Suppressor macrophage treated with lipopolysaccharide for 4 hours (primary cell): ENCODE measurements around the gene XPNPEP2.
"Not testable (repeated sequence)": the region's sequence is repeated elsewhere in the genome, so short reads cannot be mapped to it uniquely, and the experiment has no call there.

Experiments used
- DNase-seq: peaks from one replicate; pipeline ENCODE4 v3.0.0-alpha.2; 2020

The XPNPEP2 gene

DNA sequence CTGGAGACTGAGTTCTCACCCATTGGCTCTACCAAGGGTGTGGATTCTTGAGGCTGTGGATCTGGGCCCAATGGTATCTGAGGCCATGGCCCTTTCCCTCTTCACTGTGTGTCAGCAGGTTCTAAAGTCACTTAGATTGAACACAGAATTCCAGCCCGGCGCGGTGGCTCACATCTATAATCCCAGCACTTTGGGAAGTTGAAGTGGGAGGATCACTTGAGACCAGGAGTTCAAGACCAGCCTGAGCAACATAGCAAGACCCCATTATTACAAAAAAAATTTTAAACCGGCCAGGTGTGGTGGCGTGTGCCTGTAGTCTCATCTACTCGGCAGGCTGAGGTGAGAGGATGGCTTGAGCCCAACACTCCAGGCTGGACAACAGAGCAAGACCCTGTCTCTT, 18.0 kb upstream of the XPNPEP2 start:
- no peak for DNase-seq

DNA sequence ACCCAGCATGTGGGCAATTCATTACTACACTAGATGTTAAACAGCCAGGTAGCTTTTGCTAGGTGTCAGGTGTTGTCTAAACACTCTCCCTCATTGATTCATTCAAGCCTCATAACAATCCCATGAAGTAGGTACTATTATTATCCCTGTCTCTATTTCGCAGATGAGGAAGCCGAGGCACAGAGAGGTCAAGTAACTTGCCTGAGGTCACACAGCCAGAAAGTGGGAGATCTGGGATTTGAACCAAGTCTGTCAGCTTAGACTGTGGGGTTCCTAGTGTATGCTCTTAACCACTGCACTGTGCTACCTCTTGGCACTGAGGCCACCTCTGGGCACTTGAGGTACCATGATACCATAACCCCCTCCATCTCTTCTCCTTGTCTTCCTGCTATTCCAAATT, 17.4 kb upstream of the XPNPEP2 start:
- DNase-seq: no peak

DNA sequence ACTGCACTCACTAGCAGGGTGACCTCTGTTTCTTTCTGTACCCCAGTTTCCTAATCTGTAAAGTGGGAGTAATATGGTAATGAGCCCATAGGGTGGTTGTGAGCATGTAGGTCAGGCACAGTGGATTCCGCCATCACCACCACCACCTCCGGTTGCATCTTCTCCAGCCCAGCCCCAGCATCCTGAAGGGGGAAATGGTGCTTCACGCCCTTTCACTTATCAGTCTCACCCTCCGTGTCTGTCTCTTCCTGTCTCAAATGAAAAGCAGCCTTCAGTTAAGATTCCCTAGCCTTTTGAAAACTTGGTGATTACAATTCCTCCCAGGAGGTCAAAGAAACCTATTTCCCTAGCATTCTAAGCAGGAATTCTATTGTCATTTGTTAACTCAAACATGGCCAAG, 16.9 kb upstream of the XPNPEP2 start:
- DNase-seq: no peak

DNA sequence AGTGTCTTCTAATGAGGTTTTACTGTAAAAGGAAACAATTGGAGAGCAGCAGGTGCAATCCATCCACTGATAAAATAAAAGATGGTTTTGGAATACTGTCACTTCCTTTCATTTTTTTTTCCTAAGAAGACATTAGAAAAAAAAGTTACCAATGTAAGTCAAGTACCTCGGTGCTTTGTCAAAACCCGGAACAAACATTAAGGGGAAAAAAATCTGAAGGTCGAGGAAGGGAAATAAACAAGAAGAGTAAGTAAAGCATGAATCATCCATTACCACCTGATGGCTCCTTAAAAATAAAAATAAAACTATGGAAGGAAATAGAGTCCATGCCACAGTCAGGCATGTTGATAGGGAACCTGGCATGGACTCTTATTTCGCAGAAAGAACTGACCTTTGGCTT, 15.3 kb upstream of the XPNPEP2 start:
- no peak for DNase-seq

DNA sequence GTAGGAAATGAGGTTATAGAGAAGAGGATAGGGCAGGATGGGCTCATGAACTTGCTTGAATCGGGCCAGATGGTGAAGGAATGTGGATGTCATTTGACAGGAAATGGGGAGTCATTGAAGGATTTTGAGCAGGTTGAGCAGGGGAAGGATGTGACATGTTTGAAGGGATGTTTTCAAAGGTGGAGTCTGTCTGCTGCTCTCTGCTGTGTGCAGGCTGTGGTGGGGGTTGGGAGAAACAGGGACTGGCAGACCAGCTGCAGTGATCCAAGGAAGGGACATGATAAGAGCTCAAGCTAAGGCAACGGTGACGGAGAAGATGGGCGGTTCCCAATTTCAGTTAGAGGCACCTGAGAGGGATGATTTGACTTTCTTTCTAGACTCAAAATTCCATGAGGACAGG, 14.0 kb upstream of the XPNPEP2 start:
- no peak for DNase-seq

DNA sequence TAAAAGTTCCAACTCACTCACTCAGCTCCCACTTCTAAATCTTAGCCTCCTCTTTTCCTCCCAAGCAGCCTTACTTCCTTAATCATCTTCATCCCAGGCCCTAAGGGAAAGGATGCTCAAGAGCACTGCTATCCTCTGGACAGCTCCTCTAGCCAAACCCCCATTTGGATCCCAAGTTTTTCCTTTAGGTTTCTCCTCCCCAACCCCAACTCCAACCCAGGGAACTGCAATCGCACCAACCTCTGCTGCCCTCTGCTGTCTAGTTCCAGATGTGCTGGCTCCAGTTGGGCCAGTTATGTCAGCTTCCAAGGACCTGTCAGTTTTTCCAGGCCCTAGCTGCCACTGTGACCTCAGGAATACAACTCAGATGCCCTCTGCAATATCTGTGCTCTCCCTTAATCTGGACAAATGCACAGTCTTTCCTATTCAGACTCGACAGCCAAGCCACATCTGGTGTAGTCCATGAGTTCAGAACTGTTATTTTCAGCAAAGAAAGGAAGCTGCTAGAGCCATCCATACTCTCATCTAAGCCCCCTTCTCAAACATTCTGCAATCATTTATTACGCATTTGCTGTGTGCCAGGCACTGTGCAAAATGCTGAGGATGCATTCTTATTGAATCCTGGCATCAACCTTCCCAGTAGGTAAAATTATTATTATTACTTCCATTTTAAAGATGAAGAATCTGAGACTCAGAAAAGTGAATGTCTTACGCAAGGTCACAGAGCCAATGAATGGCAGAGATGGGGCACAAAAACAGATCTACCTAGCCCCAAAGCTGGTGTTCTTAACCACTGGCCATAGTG, 12.3 kb upstream of the XPNPEP2 start:
- peak; percentile 52 for DNase-seq

DNA sequence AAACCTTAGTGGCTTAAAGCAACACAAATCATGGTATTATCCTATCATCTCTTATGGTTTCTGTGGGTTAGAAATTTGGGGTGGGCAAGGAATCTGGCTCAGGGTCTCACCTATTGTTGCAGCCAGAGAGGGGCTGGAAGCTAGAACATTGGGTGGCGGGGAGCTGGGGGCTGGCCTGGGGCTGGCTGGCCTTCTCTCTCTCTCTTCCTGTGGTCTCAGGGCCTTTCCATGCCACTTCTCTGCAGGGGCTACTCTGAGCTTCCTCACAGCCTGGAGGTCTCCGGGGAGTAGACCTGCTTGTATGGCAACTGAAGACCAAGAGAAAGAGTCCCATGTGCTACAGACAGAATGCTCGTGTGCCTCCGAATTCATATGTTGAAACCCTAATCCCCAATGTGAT, 10.7 kb upstream of the XPNPEP2 start:
- DNase-seq: no peak

DNA sequence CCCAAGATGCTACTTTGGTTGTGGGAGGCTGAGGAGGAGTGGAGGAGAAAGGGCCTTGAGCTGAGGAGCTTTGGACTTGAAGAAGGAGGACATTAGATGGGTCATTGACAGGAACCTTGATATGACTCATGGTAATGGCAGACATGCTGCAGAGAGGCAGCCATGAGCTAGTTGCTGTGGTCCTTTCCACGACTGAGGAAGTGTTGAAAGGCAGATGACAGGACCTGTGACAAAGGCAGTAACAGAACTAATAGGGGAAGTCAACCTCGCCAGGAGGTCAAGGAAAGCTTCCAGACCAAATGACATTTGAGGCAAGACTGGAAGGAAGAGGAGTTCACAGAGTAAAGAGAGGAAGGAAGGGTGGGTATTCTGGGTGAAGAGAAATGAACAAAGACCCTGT, 7.6 kb upstream of the XPNPEP2 start:
- DNase-seq: peak; percentile 69

DNA sequence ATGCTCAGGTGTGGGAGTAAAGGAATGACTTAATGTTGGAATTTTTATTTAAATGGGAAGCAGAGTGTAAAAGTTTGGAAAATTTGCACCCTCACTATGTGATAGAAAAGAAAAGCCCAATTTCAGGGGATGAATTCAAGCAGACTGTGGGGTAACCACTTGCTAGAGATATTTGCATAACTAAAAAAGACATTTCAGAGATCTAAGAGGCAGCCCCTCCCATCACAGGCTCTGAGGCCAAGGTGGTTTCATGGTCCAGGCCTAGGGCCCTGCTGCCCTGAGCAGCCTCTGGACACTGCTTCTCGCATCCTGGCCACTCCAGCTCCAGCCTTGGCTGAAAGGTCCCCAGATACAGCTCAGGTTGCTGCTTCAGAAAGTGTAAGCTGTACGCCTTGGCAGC, 5.9 kb upstream of the XPNPEP2 start:
- no peak for DNase-seq

DNA sequence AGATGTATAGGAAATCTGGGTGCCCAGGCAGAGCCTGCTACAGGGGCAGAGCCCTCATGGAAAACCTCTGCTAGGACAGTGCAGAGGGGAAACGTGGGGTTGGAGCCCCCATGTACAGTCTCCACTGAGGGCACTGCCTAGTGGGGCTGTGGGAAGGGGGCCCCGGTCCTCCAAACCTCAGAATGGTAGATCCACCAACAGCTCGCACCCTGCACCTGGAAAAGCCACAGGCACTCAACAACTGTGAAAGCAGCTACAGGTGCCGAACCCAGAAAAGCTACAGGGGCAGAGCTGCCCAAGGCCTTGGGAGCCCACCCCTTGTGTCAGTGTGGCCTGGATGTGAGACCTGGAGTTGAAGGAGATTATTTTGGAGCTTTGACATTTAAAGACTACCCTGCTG, 5.4 kb upstream of the XPNPEP2 start:
- DNase-seq: no peak

DNA sequence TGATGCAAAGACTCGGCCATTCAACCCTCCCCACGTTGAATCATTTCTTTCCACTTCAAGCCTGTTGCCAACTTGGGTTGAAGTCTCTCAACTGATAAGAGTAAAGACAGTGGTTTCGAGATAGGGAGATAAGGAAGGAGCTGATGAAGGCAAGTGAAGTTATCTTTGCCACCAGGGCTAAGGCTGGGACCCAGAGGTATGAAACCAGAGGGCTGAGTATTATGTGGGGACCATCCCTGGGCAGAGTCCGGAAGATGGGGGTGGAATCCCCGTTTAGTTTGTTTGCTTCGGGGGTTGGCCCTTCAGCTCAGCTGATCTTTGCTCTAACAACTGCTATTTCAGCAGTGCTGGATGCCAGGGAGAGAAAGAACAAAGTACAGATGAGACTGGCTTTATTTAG, 2.3 kb upstream of the XPNPEP2 start:
- DNase-seq: no peak

DNA sequence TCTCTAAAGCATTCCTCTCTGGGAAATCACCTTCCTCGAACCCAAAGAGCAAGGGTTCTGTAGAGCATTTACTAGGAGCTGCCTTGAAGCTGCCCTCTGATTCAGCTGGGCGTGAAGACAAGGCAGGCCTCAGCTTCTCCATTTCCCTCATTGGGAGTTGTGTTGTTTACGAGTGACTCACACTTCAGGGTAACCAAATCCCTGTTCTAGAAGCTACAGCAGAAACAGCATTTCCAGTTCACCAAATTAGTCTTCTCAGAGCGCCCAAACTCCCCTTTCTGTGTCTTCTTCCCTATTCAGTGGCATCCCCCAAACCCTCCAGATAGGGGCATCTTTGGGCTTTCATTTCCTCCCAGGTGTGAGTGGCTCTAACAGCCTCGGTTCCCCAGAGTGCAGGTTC, 863 bp upstream of the XPNPEP2 start:
- DNase-seq: peak; percentile 70

DNA sequence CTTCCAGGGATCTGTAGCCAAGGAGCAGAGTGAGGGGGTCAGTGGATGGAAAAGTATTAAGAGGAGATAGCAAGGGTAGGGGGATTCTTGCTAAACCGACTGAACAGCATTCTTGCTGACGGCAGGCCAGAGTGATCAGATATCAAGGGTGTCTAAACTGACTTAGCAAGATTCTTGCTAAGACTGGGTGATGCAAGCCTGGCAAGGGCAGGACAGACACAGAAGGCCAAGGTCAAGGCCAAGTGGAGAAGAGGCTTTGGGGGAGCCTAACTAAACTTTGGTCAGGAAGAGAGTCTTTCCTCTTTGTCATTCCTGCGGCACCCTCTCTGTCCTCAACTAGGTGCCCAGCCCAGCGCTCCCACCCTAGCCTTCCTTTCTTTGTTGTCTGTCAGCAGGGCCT, 799 bp downstream of the XPNPEP2 start:
- DNase-seq: no peak

DNA sequence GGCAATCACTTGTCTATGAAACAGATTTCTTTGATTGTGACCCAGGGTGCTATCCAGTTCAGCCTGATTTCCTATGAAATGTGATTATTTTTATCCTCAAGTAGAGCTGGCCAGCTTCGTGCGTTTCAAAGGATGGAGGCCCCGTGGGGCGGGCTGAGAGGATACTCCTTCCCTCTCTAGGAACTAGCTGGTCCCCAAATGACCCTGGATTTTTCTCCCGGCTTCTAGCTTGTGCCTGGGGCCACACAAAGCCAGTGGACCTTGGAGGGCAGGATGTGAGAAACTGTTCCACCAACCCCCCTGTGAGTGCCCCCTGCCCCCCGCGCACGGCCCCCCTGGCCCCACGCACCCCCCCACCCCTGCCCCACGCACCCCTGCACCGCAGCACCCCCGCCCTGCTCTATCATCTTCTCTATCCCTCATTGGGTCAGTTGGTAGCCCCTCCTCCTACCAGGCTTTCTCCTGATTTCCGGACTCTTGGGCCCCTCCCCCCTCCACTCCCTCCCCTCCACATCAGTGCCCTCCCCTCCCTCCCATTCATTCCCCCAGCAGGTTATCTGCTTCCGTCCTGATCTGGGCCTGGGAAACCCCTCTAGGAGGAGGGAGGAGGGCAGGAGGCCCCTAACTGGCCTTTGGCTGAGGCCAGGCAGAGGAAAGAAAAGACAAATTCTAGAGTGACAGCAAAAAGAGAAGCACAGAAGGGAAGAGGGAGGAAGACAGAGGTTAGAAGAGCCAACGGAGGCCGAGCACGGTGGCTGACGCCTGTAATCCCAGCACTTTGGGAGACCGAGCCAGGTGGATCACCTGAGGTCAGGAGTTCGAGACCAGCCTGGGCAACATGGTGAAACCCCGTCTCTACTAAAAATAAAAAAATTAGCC, 3.3 kb downstream of the XPNPEP2 start:
- DNase-seq: no peak

DNA sequence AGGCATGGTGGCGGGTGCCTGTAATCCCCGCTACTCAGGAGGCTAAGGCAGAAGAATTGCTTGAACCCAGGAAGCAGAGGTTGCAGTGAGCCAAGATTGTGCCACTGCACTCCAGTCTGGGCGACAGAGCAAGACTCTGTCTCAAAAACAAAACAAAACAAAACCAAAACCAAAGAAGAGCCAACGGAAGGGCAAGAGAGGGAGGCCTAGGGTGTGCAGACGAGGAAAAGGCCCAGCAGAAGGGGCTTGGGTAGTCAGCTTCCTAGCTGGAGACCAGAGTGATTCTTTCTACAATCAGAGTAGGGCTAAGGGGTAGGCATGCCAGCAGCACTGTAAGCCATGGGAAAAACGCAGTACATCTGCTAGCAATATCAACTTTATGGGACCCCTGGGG, 4.0 kb downstream of the XPNPEP2 start:
- not testable (repeated sequence) for DNase-seq

DNA sequence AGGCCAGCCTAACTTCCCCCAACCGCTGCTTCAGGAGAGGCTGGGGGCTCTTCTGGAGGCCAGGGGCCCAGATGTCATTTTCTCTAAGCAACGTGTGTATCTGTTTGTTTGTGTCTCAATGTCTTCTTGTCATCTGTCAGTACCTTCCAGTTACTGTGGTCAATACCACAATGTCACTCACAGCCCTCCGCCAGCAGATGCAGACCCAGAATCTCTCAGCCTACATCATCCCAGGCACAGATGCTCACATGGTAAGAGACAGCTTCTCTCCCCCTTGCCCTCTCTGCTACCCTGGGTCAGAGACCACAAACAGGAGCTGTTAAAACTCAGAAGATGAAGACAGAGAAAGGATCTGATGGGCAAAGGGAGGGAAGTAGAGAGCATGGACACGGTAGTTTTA, 5.0 kb downstream of the XPNPEP2 start:
- DNase-seq: no peak

DNA sequence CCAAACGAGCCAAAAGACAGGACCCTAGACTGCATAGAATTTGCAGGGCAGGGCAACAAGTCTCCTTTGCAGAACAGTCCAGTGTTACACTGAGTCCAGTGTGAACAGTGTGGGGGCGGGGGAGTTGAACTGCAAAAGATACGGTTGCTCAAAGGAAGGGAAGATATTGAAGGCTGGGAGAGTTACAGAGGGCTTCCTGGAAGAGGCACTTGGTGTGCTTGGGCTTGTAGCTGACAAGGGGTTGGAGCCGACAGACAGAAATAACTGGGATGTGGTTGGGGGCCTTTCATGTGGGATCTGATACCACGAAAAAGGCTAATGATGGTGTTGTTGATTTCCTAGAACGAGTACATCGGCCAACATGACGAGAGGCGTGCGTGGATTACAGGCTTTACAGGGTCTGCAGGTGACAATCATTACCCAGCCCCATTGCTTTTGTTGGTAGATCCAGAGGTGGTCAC, 6.1 kb downstream of the XPNPEP2 start:
- peak; percentile 3 for DNase-seq

DNA sequence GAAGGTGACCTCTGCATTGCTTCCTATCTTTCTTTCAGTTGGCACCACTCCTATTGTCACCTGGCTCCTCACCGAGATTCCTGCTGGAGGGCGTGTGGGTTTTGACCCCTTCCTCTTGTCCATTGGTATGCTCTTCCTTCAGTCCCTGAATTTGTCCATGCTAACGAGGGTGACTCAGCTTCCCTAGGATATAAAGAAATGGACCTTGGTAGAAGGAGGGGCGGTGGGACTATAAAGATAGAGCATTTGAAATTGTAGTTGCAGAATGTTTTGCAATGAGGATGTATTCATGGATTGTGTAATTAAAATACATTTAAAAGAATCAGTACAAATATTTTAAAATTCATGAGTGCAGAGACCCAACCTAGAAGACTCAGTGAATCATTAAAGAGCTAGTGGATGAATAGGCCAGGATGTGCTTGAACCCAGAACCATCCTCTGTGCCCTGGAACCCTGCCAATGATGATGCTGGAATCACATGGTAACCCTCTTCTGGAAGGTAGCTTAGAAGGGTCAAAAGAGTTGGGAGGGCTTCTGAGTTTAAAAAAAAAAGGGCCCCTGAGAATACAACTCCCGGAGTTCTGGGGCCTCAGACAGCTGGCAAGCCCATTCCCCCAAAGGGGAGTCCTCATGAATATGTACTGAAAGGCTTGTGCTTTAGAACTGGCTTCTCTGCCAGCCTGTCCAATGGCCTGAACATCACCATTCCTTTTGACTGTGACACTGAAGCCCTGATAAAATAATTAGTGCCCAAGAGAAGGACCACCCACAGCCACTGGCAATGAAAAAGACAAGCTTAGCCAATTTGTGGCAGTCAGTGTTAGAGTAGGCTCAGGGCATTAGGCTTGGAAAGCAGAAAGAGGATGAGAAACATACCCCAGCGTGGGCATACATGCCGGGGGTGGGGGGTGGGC, 8.0 kb downstream of the XPNPEP2 start:
- DNase-seq: peak; percentile 6

DNA sequence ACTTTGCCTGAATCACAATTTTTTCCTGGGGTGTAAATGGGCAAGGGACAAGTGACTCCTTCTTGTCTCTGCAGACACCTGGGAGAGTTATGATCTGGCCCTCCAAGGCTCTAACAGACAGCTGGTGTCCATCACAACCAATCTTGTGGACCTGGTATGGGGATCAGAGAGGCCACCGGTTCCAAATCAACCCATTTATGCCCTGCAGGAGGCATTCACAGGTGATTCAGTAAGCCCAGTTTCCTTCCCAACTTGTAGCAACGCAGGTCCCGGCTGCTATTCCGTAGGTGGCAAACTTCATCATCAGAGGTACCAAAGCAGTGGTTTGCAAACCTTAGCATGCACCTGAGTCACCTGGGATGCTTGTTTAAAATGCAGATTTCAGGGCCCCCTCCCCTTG, 8.8 kb downstream of the XPNPEP2 start:
- DNase-seq: no peak

DNA sequence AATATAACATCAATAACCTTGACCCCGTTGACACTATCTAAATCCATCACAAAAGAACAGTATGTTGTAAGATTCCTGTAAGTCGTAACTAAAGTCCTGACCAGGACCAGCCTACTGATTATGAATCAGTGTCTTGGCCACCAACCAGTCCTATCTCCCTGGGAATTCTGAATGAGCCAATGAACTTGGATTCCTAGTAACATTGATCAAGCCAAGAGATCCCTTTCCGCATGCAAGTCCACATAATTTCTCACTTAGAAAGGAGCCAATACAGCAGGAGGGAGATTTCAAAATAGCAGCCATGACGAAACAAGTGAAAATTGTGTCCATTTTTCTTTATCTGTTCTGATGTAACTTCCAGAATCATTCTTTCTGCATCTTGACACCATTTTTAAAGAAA, 9.5 kb downstream of the XPNPEP2 start:
- DNase-seq: peak; percentile 55

DNA sequence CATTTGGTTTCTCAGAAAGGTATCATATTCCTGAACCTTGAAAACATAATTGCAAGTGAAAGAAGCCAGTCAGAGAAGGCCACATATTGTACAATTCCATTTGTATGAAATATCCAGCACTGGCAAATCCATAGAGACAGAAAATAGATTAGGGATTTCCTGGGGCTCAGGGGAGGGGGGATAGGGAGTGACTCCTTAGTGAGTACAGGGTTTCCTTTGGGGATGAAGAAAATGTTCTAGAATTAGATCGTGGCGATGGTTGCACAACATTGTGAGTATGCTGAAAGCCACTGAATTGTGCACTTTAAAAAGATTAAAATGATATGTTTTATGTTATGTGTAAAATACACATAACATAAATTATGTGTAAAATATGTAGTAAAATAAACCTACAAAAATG, 10.3 kb downstream of the XPNPEP2 start:
- no peak for DNase-seq

DNA sequence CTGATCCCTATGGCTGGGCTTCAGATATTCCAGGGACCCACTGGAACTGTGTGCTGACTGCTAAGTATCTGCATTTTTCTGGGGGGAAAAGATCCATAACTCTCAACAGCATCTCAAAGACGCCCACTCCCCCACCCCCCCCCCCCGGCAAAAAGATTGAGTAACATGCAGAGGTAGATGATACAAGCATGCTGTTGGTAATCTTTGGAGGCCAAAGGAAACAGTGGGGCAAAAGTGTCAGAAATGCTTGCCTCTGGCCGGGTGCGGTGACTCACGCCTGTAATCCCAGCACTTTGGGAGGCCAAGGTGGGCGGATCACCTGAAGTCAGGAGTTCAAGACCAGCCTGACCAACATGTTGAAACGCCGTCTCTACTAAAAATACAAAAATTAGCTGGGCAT, 12.2 kb downstream of the XPNPEP2 start:
- no peak for DNase-seq
